Measurements from ENCODE around the gene CUEDC2. TPM values are rescaled to one million over a fixed set of nuclear protein-coding genes. Genes with fewer than 3 reads are reported as not detected.
A peak's percentile ranks its signal among the peaks of the same experiment; 100 is the strongest.

The CUEDC2 gene
- polyA plus RNA-seq, 4 donors, result 82.4 to 98.8 (median 88.6) TPM

GRCh38 chr10:102399217-102400021 lies 33.0 kb downstream of the CUEDC2 start:
- no peak for DNase-seq (ENCODE audit: low read depth in 4 of 4, low spot score in 2 of 4)

GRCh38 chr10:102398172-102399020 lies 34.0 kb downstream of the CUEDC2 start:
- DNase-seq (ENCODE audit: low read depth in 4 of 4, low spot score in 2 of 4), result no peak

GRCh38 chr10:102397222-102398171 lies 34.9 kb downstream of the CUEDC2 start:
- DNase-seq (ENCODE audit: low read depth in 4 of 4, low spot score in 2 of 4), result no peak

GRCh38 chr10:102396730-102397151 lies 35.6 kb downstream of the CUEDC2 start:
- DNase-seq (ENCODE audit: low read depth in 4 of 4, low spot score in 2 of 4), result no peak

- DNase-seq (ENCODE audit: low read depth in 4 of 4, low spot score in 2 of 4), result no peak
These were observed 36.1 kb downstream of the CUEDC2 start for GRCh38 chr10:102396317-102396650.

GRCh38 chr10:102395400-102396316 lies 36.7 kb downstream of the CUEDC2 start, which contains the start of gene NFKB2:
NFKB2 (plus strand) TSS chr10:102395705; CDS start chr10:102395960, 255 bp downstream.
- DNase-seq (ENCODE audit: low read depth in 4 of 4, low spot score in 2 of 4), result peak in 2 of 4 donors; percentile 81 to 86

- no peak for DNase-seq (ENCODE audit: low read depth in 4 of 4, low spot score in 2 of 4)
These were observed 37.5 kb downstream of the CUEDC2 start for GRCh38 chr10:102394801-102395399.

- DNase-seq (ENCODE audit: low read depth in 4 of 4, low spot score in 2 of 4), result peak in 2 of 4 donors; percentile 77 to 83
These were observed 38.1 kb downstream of the CUEDC2 start for GRCh38 chr10:102394079-102394800.

GRCh38 chr10:102393411-102394078 lies 38.8 kb downstream of the CUEDC2 start:
- no peak for DNase-seq (ENCODE audit: low read depth in 4 of 4, low spot score in 2 of 4)

- DNase-seq (ENCODE audit: low read depth in 4 of 4, low spot score in 2 of 4), result no peak
These were observed 40.1 kb downstream of the CUEDC2 start for GRCh38 chr10:102392306-102392705.

- DNase-seq (ENCODE audit: low read depth in 4 of 4, low spot score in 2 of 4), result no peak
These were observed 42.5 kb downstream of the CUEDC2 start for GRCh38 chr10:102389894-102390293.

- DNase-seq (ENCODE audit: low read depth in 4 of 4, low spot score in 2 of 4), result no peak
These were observed 47.6 kb downstream of the CUEDC2 start for GRCh38 chr10:102384606-102385429.

GRCh38 chr10:102384053-102384452 lies 48.3 kb downstream of the CUEDC2 start:
- DNase-seq (ENCODE audit: low read depth in 4 of 4, low spot score in 2 of 4), result no peak

- no peak for DNase-seq (ENCODE audit: low read depth in 4 of 4, low spot score in 2 of 4)
These were observed 49.5 kb downstream of the CUEDC2 start for GRCh38 chr10:102382871-102383270.

GRCh38 chr10:102381983-102382382 lies 50.4 kb downstream of the CUEDC2 start:
- no peak for DNase-seq (ENCODE audit: low read depth in 4 of 4, low spot score in 2 of 4)

GRCh38 chr10:102379383-102379782 lies 53.0 kb downstream of the CUEDC2 start:
- DNase-seq (ENCODE audit: low read depth in 4 of 4, low spot score in 2 of 4), result no peak

- DNase-seq (ENCODE audit: low read depth in 4 of 4, low spot score in 2 of 4), result no peak
These were observed 55.5 kb downstream of the CUEDC2 start for GRCh38 chr10:102376901-102377300.

Measured in left renal cortex interstitium (tissue), 4 donors.